K562 (cell line): Measurements from ENCODE around the gene PSMD9. TPM values are rescaled to one million over a fixed set of nuclear protein-coding genes. Genes with fewer than 3 reads are reported as not detected.

ENCODE experiments used
- ATAC-seq: fragments of 200-7000 bp; cut with Tn5 transposase; 3 replicates; pipeline ENCODE4 v1.9.1; 2020; ENCODE audit warnings: moderate library complexity
- BruUV-seq: library from RNA; stranded (reverse); fragments of 400-500 nt; replicated peaks from 2 replicates; lab custom pipeline; 2021; lab: Mats Ljungman, UMichigan
- CTCF ChIA-PET: fragments of 300-600 bp; formaldehyde crosslinking; extraction: SDS; loops from one replicate; lab custom pipeline; 2021; ENCODE audit warnings: low intra/inter-chr PET ratio; lab: Yijun Ruan, JAX
- POLR2A ChIA-PET: fragments of 300-600, 350-650 bp; sonication (Branson Sonifier 250); formaldehyde crosslinking; extraction: SDS; loops from one replicate; lab custom pipeline; 2021; ENCODE audit warnings: antibody characterized with exemption, inconsistent platforms; lab: Yijun Ruan, JAX
- DNase-seq, 4 experiments: peaks; one replicate each; pipeline versions ENCODE4 v3.0.0 to v3.0.0-alpha.2; 2011 to 2018; ENCODE audit warnings: low spot score in 3 of 4, mixed read lengths in 3 of 4; ENCODE audit errors: extremely low read depth in 1 of 4
- FAIRE-seq: peaks from 2 replicates; lab custom pipeline; 2011; peaks lifted over from hg19 to GRCh38; lab: Jason Lieb, UNC
- H2AFZ ChIP-seq: 2 replicates; pipeline ENCODE4 v1.6.0; 2011; ENCODE audit warnings: low read depth, low read length, control low read depth, inconsistent platforms
- H3K27ac ChIP-seq: fragments of 200-600 bp; 3 replicates; pipeline ENCODE4 v1.8.0; 2011; ENCODE audit warnings: low read depth, mild to moderate bottlenecking, control low read depth, inconsistent platforms, low read length, moderate library complexity, mixed read lengths; ENCODE audit errors: extremely low read depth
- H3K27me3 ChIP-seq, 2 experiments: fragments of 300-600 bp in 1 of 2; 2 replicates in 1 of 2; 3 replicates in 1 of 2; pipeline versions ENCODE4 v1.6.0 to v1.8.0; 2011; ENCODE audit warnings: inconsistent platforms in 2 of 2, low read length in 2 of 2, mild to moderate bottlenecking in 1 of 2, mixed read lengths in 1 of 2, moderate library complexity in 1 of 2; ENCODE audit not compliant: control insufficient read depth in 2 of 2, insufficient read depth in 2 of 2
- H3K36me3 ChIP-seq: fragments of 300-600 bp; 3 replicates; pipeline ENCODE4 v1.8.0; 2011; ENCODE audit warnings: mild to moderate bottlenecking, low read length, inconsistent platforms; ENCODE audit not compliant: control insufficient read depth, insufficient read depth
- H3K4me1 ChIP-seq, 2 experiments: fragments of 200-600 bp in 1 of 2; replicated peaks in 1 of 2; 2 replicates in 1 of 2; 3 replicates in 1 of 2; pipeline versions ENCODE4 v1.5.1 to v1.8.0; 2011; ENCODE audit warnings: inconsistent platforms in 2 of 2, low read length in 2 of 2, mild to moderate bottlenecking in 1 of 2, mixed read lengths in 1 of 2, moderate library complexity in 1 of 2; ENCODE audit not compliant: control insufficient read depth in 2 of 2, insufficient read depth in 2 of 2
- H3K4me2 ChIP-seq: 2 replicates; pipeline ENCODE4 v1.6.1; 2011; ENCODE audit warnings: low read length, control low read depth, inconsistent platforms, mixed read lengths; ENCODE audit not compliant: insufficient read depth
- H3K4me3 ChIP-seq: fragments of 200-600 bp; sonication (generic), shearing (Covaris generic); 2 replicates; pipeline ENCODE4 v1.5.1; 2016; ENCODE audit warnings: control low read depth, inconsistent platforms
- H3K79me2 ChIP-seq: fragments of 200-600 bp; 3 replicates; pipeline ENCODE4 v1.8.0; 2011; ENCODE audit warnings: low read length, inconsistent platforms; ENCODE audit not compliant: control insufficient read depth, insufficient read depth
- H3K9ac ChIP-seq, 2 experiments: 2 replicates each; pipeline versions ENCODE4 v1.6.0 to v1.6.1; 2011; ENCODE audit warnings: low read depth in 2 of 2, low read length in 2 of 2, control low read depth in 1 of 2, inconsistent platforms in 1 of 2, mild to moderate bottlenecking in 1 of 2, mixed read lengths in 1 of 2; ENCODE audit not compliant: insufficient read depth in 1 of 2
- H3K9me1 ChIP-seq: one replicate; pipeline ENCODE4 v1.6.0; 2011; ENCODE audit warnings: inconsistent platforms, mild to moderate bottlenecking, low read length, moderate library complexity; ENCODE audit not compliant: control insufficient read depth, insufficient read depth
- H3K9me3 ChIP-seq: replicated peaks from 2 replicates; pipeline ENCODE4 v1.5.1; 2011; ENCODE audit warnings: low read depth, low read length, inconsistent platforms; ENCODE audit not compliant: control insufficient read depth, insufficient read depth
- H4K20me1 ChIP-seq: replicated peaks from 2 replicates; pipeline ENCODE4 v1.6.1; 2011; ENCODE audit warnings: low read length, inconsistent platforms, mixed read lengths; ENCODE audit not compliant: control insufficient read depth, insufficient read depth
- ATF7 ChIP-seq: fragments of 450-650 bp; IDR thresholded peaks from 2 replicates; pipeline ENCODE4 v1.7.1; 2014; ENCODE audit warnings: mild to moderate bottlenecking, moderate library complexity
- CBFA2T2 ChIP-seq: fragments of 450-650 bp; conservative IDR thresholded peaks from 2 replicates; pipeline ENCODE4 v1.6.1; 2017; ENCODE audit warnings: mild to moderate bottlenecking
- NFRKB ChIP-seq: fragments of 450-650 bp; IDR thresholded peaks from 2 replicates; pipeline ENCODE4 v1.6.1; 2016; ENCODE audit warnings: low read depth
- NFYB ChIP-seq: IDR thresholded peaks from 2 replicates; pipeline ENCODE4 v1.6.1; 2011; ENCODE audit warnings: mild to moderate bottlenecking, moderate library complexity; ENCODE audit not compliant: insufficient read length; ENCODE audit errors: extremely low read depth
- SRSF3 ChIP-seq: fragments of 200-400 bp; formaldehyde crosslinking; IDR thresholded peaks from 2 replicates; pipeline ENCODE4 v1.6.1; 2016; ENCODE audit warnings: mild to moderate bottlenecking, low read length, moderate library complexity; ENCODE audit not compliant: insufficient read depth
- STAT5A ChIP-seq: IDR thresholded peaks from 2 replicates; pipeline ENCODE4 v1.6.1; 2012; ENCODE audit warnings: low read length, inconsistent platforms, borderline replicate concordance
- ZC3H11A ChIP-seq: IDR thresholded peaks from 2 replicates; pipeline ENCODE4 v1.6.1; 2012; ENCODE audit warnings: low read depth, low read length, improper control_type of control experiment
- ZNF408 ChIP-seq: fragments of 250-450 bp; sonication (Bioruptor Pico); IDR thresholded peaks from 2 replicates; pipeline ENCODE4 v1.4.0; 2020; ENCODE audit warnings: low read depth, mild to moderate bottlenecking, moderate library complexity
- ZNF444 ChIP-seq: fragments of 250-450 bp; sonication (Bioruptor Pico); IDR thresholded peaks from 2 replicates; pipeline ENCODE4 v1.4.0; 2020; ENCODE audit warnings: mild to moderate bottlenecking, moderate library complexity
- ZNF717 ChIP-seq: fragments of 250-450 bp; sonication (Bioruptor Pico); IDR thresholded peaks from 2 replicates; pipeline ENCODE4 v1.5.0; 2021
- ZSCAN29 ChIP-seq: fragments of 450-650 bp; IDR thresholded peaks from 2 replicates; pipeline ENCODE4 v1.6.1; 2017
- WGBS: fragments of 100-300 bp; shearing (Covaris generic); methylation state at CpG from one replicate; pipeline ENCODE4 v1.1.6; 2016; ENCODE audit warnings: low coverage, mixed read lengths; ENCODE audit not compliant: insufficient coverage; ENCODE audit errors: missing lambda C conversion rate; 5-methylcytosine and 5-hydroxymethylcytosine counted together
- in situ Hi-C: fragments of 300-500 bp; cut with MboI; formaldehyde crosslinking; loops from 4 replicates; pipeline ENCODE4 v1.15.0; 2018; ENCODE audit warnings: inconsistent platforms, mixed read lengths
- intact Hi-C: fragments of 100-400 bp; cut with micrococcal nuclease; formaldehyde crosslinking; loops from 2 replicates; pipeline ENCODE4 v1.14.2; 2022
- polyA plus RNA-seq, 8 experiments: library from polyadenylated mRNA; depleted of rRNA in 4 of 8; stranded (reverse) in 5 of 8; unstranded in 3 of 8; fragments of >200 nt; fragmentation: Nextera tagmentation in 2 of 8; fragmentation: Illumina TruSeq in 1 of 8; extraction: Ambion mirVana in 2 of 8; extraction: Trizol in 1 of 8; gene quantifications; 2 replicates each; pipeline versions ENCODE4 v1.2.1 to v1.2.3, GENCODE V29; 2011 to 2014; ENCODE audit warnings: inconsistent platforms in 1 of 8, missing spikeins in 1 of 8
- total RNA-seq, 7 experiments: library from RNA; depleted of rRNA in 6 of 7; stranded (reverse); fragments of >200 nt in 6 of 7; fragmentation: Illumina TruSeq in 2 of 7; extraction: Trizol in 2 of 7; gene quantifications; 2 replicates each; pipeline versions ENCODE4 v1.2.1 to v1.2.3, GENCODE V29; 2011 to 2021; ENCODE audit warnings: low replicate concordance in 1 of 7

Gene PSMD9
- total and polyA plus RNA-seq, 9 of the 15 experiments (the other 6 are each of a cell fraction or from before 2014, with no cell fraction given) = 12.2 to 143 (median 61.3) TPM

DNA sequence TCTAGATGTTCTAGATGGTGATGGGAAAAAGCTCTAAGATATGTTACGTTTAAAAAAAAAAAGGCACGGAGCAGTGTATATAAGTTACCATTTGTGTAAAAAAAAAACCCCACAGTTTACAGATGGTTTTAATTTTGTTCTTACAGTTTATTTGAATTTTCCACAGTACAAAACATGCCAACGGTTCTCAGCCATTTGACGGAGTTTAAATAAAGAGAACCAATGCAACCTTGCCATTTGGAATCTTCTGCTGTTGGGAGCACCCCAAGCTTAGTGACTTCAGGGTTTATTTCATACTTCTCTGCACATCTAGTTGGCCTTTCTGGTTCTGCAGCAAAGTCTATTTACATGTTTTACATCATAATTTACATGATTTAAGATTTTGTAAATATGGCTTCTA lies 22.3 kb upstream of the PSMD9 start:
- intact Hi-C loops = no loop called here
- DNase-seq = peak in 1 of 4 experiments; percentile 2
- no peak for ATAC-seq
- Histone ChIP-seq H3K27me3 (no peaks in the 10 kb centered on the region), H3K79me2 (no peaks in the 10 kb centered on the region), H3K36me3 (no peaks in the 10 kb centered on the region), H3K9me3 (no peaks in the 10 kb centered on the region), H3K4me3 (no peak overlapping the region), H3K9ac (no peak overlapping the region), H2AFZ (peak overlapping the region; percentile 39; the same call in 1 of the 2 replicates), H3K9me1 (no peaks in the 10 kb centered on the region), H3K27ac (no peak overlapping the region), H4K20me1 (no peaks in the 10 kb centered on the region), H3K4me1 (peaks cover 1 to 8% of the 10 kb centered on the region in 2 experiments; a peak in 4 of 5 replicates), H3K4me2 (no peak overlapping the region)
- BruUV-seq = no TSS peak
- TF ChIP-seq ZNF717 (CRISPR knock-in tag) = no peak
- no peak for TF ChIP-seq ATF7
- no peak for TF ChIP-seq NFYB
- no peak for TF ChIP-seq ZNF408 (CRISPR knock-in tag)
- no peak for TF ChIP-seq SRSF3
- TF ChIP-seq ZNF444 (CRISPR knock-in tag) = no peak
- no peak for TF ChIP-seq NFRKB
- no peak for TF ChIP-seq ZC3H11A
- TF ChIP-seq CBFA2T2 = no peak
- TF ChIP-seq STAT5A = no peak
- TF ChIP-seq ZSCAN29 = no peak
- WGBS = 50% methylated on average over 4 of the region's 4 CpGs
- CTCF ChIA-PET = no interaction called here
- POLR2A ChIA-PET = no interaction called here
- in situ Hi-C loops = no loop called here
- no peak for FAIRE-seq
